H1 (cell line): ENCODE data around the gene SKIDA1. TPM values are rescaled to one million over a fixed set of nuclear protein-coding genes. Genes with fewer than 3 reads are reported as not detected.

Source experiments
- HDAC2 ChIP-seq, 2 experiments: fragments of 300-600 bp in 1 of 2; sonication (generic) in 1 of 2; IDR thresholded peaks; 2 replicates each; pipeline ENCODE4 v1.6.1; 2011 to 2012; ENCODE audit warnings: low read depth in 2 of 2, low read length in 2 of 2, mild to moderate bottlenecking in 2 of 2, moderate library complexity in 2 of 2, borderline replicate concordance in 1 of 2, inconsistent platforms in 1 of 2
- NRF1 ChIP-seq: IDR thresholded peaks from 2 replicates; pipeline ENCODE4 v1.6.1; 2011; ENCODE audit warnings: mild to moderate bottlenecking, low read depth, low read length, improper control_type of control experiment
- RAD21 ChIP-seq, 2 experiments: IDR thresholded peaks in 1 of 2; conservative IDR thresholded peaks in 1 of 2; 2 replicates each; pipeline ENCODE4 v1.6.1; 2011; ENCODE audit warnings: low read depth in 2 of 2, low read length in 2 of 2, improper control_type of control experiment in 1 of 2, inconsistent platforms in 1 of 2, mild to moderate bottlenecking in 1 of 2, moderate library complexity in 1 of 2
- polyA plus RNA-seq, 7 experiments: library from polyadenylated mRNA; depleted of rRNA in 3 of 7; stranded (reverse) in 5 of 7; unstranded in 2 of 7; fragments of >200 nt in 5 of 7; fragments of 200-250 nt in 2 of 7; gene quantifications; 1 replicate in 5 of 7; 2 replicates in 1 of 7; 4 replicates in 1 of 7; pipeline versions ENCODE4 v1.2.1 to v1.2.3, GENCODE V29; 2011 to 2013; ENCODE audit warnings: missing spikeins in 2 of 7, mixed read lengths in 2 of 7
- total RNA-seq: library from RNA; stranded (reverse); fragmentation: NEBNext Ultra II Directional; extraction: Animal tissue kit (Norgen Biotek cat#: 25700); gene quantifications from 2 replicates; pipeline ENCODE4 v1.2.1, GENCODE V29; 2021
- TF ChIP-seq, protein P1 (sequence below): fragments of 300-600 bp; sonication (generic); IDR thresholded peaks from 2 replicates; pipeline ENCODE4 v1.7.1; 2012; ENCODE audit warnings: low read length, moderate library complexity, mild to moderate bottlenecking, inconsistent platforms; ENCODE audit not compliant: insufficient replicate concordance

The SKIDA1 gene
- total and polyA plus RNA-seq, 2 of the 8 experiments (the other 6 are each of a cell fraction or from before 2014, with no cell fraction given): 1.5 to 8.0 TPM

DNA sequence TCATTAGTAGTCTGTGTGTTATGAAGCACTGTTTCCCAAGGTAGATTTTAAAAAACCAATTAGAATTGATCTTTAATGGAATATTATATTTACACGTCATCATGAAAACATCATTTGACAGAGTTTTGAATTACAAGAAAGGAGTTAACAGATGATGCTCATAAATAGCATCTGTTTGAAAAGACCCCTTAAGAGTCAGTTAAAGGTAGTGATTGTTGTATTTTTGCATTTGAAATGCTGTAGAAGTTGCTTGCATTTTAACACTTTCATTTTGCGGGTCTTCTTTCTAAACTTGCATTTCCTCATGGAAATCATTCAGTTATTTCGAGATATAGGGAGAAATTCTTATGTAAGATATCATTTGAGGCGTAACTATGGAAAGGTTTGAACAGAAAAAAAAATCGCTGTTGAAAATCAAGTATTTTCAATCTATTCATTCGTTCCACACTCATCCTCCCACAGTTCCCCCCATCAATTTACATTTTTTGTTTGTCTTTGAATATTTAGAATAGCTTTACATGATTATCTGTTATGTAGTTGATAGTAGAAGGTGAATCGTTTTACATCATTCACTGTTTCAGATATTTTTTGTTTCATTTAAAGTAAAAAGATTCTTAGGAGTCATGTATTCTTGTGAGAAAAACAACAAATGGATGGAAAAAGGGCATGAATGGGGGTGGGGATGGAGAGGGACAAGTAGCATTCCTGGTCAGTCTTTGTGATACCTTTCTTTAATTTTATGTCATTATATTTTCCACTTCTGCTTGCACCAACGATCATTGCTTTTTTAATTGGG lies 3.0 kb upstream of the SKIDA1 start (continued):
- no peak for TF ChIP-seq RAD21 (IDR thresholded peaks at IDR 0.05 in 1 of 2, conservative IDR thresholded peaks at IDR 0.05 in 1 of 2; ENCODE audit: low read depth in 2 of 2, low read length in 2 of 2)
- TF ChIP-seq NRF1: no peak
- TF ChIP-seq, protein P1, sequence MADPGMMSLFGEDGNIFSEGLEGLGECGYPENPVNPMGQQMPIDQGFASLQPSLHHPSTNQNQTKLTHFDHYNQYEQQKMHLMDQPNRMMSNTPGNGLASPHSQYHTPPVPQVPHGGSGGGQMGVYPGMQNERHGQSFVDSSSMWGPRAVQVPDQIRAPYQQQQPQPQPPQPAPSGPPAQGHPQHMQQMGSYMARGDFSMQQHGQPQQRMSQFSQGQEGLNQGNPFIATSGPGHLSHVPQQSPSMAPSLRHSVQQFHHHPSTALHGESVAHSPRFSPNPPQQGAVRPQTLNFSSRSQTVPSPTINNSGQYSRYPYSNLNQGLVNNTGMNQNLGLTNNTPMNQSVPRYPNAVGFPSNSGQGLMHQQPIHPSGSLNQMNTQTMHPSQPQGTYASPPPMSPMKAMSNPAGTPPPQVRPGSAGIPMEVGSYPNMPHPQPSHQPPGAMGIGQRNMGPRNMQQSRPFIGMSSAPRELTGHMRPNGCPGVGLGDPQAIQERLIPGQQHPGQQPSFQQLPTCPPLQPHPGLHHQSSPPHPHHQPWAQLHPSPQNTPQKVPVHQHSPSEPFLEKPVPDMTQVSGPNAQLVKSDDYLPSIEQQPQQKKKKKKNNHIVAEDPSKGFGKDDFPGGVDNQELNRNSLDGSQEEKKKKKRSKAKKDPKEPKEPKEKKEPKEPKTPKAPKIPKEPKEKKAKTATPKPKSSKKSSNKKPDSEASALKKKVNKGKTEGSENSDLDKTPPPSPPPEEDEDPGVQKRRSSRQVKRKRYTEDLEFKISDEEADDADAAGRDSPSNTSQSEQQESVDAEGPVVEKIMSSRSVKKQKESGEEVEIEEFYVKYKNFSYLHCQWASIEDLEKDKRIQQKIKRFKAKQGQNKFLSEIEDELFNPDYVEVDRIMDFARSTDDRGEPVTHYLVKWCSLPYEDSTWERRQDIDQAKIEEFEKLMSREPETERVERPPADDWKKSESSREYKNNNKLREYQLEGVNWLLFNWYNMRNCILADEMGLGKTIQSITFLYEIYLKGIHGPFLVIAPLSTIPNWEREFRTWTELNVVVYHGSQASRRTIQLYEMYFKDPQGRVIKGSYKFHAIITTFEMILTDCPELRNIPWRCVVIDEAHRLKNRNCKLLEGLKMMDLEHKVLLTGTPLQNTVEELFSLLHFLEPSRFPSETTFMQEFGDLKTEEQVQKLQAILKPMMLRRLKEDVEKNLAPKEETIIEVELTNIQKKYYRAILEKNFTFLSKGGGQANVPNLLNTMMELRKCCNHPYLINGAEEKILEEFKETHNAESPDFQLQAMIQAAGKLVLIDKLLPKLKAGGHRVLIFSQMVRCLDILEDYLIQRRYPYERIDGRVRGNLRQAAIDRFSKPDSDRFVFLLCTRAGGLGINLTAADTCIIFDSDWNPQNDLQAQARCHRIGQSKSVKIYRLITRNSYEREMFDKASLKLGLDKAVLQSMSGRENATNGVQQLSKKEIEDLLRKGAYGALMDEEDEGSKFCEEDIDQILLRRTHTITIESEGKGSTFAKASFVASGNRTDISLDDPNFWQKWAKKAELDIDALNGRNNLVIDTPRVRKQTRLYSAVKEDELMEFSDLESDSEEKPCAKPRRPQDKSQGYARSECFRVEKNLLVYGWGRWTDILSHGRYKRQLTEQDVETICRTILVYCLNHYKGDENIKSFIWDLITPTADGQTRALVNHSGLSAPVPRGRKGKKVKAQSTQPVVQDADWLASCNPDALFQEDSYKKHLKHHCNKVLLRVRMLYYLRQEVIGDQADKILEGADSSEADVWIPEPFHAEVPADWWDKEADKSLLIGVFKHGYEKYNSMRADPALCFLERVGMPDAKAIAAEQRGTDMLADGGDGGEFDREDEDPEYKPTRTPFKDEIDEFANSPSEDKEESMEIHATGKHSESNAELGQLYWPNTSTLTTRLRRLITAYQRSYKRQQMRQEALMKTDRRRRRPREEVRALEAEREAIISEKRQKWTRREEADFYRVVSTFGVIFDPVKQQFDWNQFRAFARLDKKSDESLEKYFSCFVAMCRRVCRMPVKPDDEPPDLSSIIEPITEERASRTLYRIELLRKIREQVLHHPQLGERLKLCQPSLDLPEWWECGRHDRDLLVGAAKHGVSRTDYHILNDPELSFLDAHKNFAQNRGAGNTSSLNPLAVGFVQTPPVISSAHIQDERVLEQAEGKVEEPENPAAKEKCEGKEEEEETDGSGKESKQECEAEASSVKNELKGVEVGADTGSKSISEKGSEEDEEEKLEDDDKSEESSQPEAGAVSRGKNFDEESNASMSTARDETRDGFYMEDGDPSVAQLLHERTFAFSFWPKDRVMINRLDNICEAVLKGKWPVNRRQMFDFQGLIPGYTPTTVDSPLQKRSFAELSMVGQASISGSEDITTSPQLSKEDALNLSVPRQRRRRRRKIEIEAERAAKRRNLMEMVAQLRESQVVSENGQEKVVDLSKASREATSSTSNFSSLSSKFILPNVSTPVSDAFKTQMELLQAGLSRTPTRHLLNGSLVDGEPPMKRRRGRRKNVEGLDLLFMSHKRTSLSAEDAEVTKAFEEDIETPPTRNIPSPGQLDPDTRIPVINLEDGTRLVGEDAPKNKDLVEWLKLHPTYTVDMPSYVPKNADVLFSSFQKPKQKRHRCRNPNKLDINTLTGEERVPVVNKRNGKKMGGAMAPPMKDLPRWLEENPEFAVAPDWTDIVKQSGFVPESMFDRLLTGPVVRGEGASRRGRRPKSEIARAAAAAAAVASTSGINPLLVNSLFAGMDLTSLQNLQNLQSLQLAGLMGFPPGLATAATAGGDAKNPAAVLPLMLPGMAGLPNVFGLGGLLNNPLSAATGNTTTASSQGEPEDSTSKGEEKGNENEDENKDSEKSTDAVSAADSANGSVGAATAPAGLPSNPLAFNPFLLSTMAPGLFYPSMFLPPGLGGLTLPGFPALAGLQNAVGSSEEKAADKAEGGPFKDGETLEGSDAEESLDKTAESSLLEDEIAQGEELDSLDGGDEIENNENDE: peak; percentile 16
- no peak for TF ChIP-seq HDAC2 (IDR thresholded peaks at IDR 0.05; ENCODE audit: borderline replicate concordance in 1 of 2, low read depth in 2 of 2, low read length in 2 of 2)
